ENCODE data around the gene NPSR1. TPM values are rescaled to one million over a fixed set of nuclear protein-coding genes. Genes with fewer than 3 reads are reported as not detected.

The NPSR1 gene
- total and polyA plus RNA-seq, 9 of the 15 experiments (the other 6 are each of a cell fraction or from before 2014, with no cell fraction given), result not detected

DNA sequence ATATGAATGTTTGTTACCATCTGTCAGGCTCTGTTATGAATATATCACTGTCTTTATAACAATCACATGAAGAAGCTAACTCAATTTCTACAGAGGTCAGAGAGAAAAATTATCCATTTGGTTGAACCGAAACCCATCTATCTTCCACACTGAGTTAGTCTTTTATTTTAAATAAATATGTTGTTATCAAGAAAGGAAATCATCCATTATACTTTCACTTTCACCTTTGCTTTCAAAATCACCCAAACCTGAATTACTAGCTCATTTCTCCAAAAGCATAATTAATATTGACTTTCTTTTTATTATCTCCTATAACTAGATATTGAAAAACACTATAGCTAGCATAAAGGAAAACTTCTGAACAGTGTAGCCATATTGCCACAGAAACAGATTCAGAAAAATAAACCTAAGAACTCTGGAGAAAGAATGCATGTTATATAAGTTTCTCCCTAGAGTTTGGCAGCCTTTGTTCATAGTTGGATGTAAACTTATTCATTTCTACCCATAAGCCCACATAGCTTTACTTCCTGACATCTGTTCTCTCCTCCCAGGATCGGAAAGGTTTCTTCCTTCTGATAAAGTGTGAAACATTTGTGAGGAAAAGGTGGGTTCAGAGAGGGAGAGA lies 66.0 kb downstream of the NPSR1 start:
- Histone ChIP-seq H3K4me3 (no peak overlapping the region), H3K27ac (ENCODE audit: extremely low read depth, low read depth, low read length) (no peak overlapping the region), H4K20me1 (replicated peaks; ENCODE audit: control insufficient read depth, insufficient read depth, low read length) (no peaks in the 10 kb centered on the region), H3K36me3 (ENCODE audit: control insufficient read depth, insufficient read depth, low read length) (no peaks in the 10 kb centered on the region), H3K27me3 (ENCODE audit: control insufficient read depth in 2 of 2, insufficient read depth in 2 of 2, low read length in 2 of 2) (no peaks in the 10 kb centered on the region), H3K9me3 (replicated peaks; ENCODE audit: control insufficient read depth, insufficient read depth, low read depth, low read length) (no peaks in the 10 kb centered on the region), H3K9me1 (ENCODE audit: control insufficient read depth, insufficient read depth, low read length) (no peaks in the 10 kb centered on the region), H3K79me2 (ENCODE audit: control insufficient read depth, insufficient read depth, low read length) (no peaks in the 10 kb centered on the region), H3K4me1 (replicated peaks in 1 of 2; ENCODE audit: control insufficient read depth in 2 of 2, insufficient read depth in 2 of 2, low read length in 2 of 2) (no peaks in the 10 kb centered on the region), H2AFZ (ENCODE audit: low read depth, low read length) (no peak overlapping the region), H3K4me2 (ENCODE audit: insufficient read depth, low read length) (no peak overlapping the region), H3K9ac (ENCODE audit: insufficient read depth in 1 of 2, low read depth in 2 of 2, low read length in 2 of 2) (no peak overlapping the region)
- intact Hi-C loops (cut with micrococcal nuclease), result no loop called here
- no TSS peak for BruUV-seq (replicated peaks)
- FAIRE-seq (no peak), ATAC-seq (no peak), DNase-seq (ENCODE audit: extremely low read depth in 1 of 4, low spot score in 3 of 4) (no peak)
- in situ Hi-C loops (cut with MboI), result no loop called here
- WGBS (ENCODE audit: insufficient coverage, low coverage, missing lambda C conversion rate), result 0% methylated on average over 2 of the region's 2 CpGs
- CTCF ChIA-PET (ENCODE audit: low intra/inter-chr PET ratio), result no interaction called here
- no peak for TF ChIP-seq NFE2 (IDR thresholded peaks at IDR 0.05; ENCODE audit: low read depth)
- POLR2A ChIA-PET, result no interaction called here

- Histone ChIP-seq H3K9ac (ENCODE audit: insufficient read depth in 1 of 2, low read depth in 2 of 2, low read length in 2 of 2) (no peak overlapping the region), H3K4me3 (no peak overlapping the region), H3K79me2 (ENCODE audit: control insufficient read depth, insufficient read depth, low read length) (no peaks in the 10 kb centered on the region), H3K9me1 (ENCODE audit: control insufficient read depth, insufficient read depth, low read length) (no peaks in the 10 kb centered on the region), H3K4me2 (ENCODE audit: insufficient read depth, low read length) (no peak overlapping the region), H3K4me1 (replicated peaks in 1 of 2; ENCODE audit: control insufficient read depth in 2 of 2, insufficient read depth in 2 of 2, low read length in 2 of 2) (no peaks in the 10 kb centered on the region), H2AFZ (ENCODE audit: low read depth, low read length) (no peak overlapping the region), H3K36me3 (ENCODE audit: control insufficient read depth, insufficient read depth, low read length) (no peaks in the 10 kb centered on the region), H3K27ac (ENCODE audit: extremely low read depth, low read depth, low read length) (no peak overlapping the region), H4K20me1 (replicated peaks; ENCODE audit: control insufficient read depth, insufficient read depth, low read length) (no peaks in the 10 kb centered on the region), H3K9me3 (replicated peaks; ENCODE audit: control insufficient read depth, insufficient read depth, low read depth, low read length) (no peaks in the 10 kb centered on the region), H3K27me3 (ENCODE audit: control insufficient read depth in 2 of 2, insufficient read depth in 2 of 2, low read length in 2 of 2) (no peaks in the 10 kb centered on the region)
- DNase-seq (ENCODE audit: extremely low read depth in 1 of 4, low spot score in 3 of 4) (no peak), FAIRE-seq (no peak), ATAC-seq (no peak)
- ChIA-PET CTCF (ENCODE audit: low intra/inter-chr PET ratio) (no interaction called here), POLR2A (interaction anchor here (0.7 kb wide), 1 partner anchor 25 kb away, joined by 3 read pairs; no protein-coding TSS in a partner anchor)
- intact Hi-C loops (cut with micrococcal nuclease), result no loop called here
- TF ChIP-seq CEBPB (tag; IDR thresholded peaks at IDR 0.05), result no peak
- TF ChIP-seq ZFP91 (CRISPR knock-in tag; IDR thresholded peaks at IDR 0.05), result no peak
- no peak for TF ChIP-seq C11orf30 (IDR thresholded peaks at IDR 0.05; ENCODE audit: low read depth)
- TF ChIP-seq TCF15 (CRISPR knock-in tag; IDR thresholded peaks at IDR 0.05), result no peak
- no TSS peak for BruUV-seq (replicated peaks)
- 6% methylated on average over 1 of the region's 1 CpG for WGBS (ENCODE audit: insufficient coverage, low coverage, missing lambda C conversion rate)
- in situ Hi-C loops (cut with MboI), result no loop called here
Measured at GRCh38 chr7:34726221-34726620, 68.2 kb downstream of the NPSR1 start.

Data from K562 (cell line).